HepG2 (cell line): ENCODE measurements around the gene ITGA6. TPM values are rescaled to one million over a fixed set of nuclear protein-coding genes. Genes with fewer than 3 reads are reported as not detected.
A peak's percentile ranks its signal among the peaks of the same experiment; 100 is the strongest.

Source experiments
- ATF7-NPFF ChIP-seq: sonication (generic); formaldehyde crosslinking; IDR thresholded peaks from 2 replicates; pipeline ENCODE4 v1.8.1; 2023; ENCODE audit warnings: mild to moderate bottlenecking, low read depth, missing genetic modification reagents, moderate library complexity
- MAFK ChIP-seq, 2 experiments: IDR thresholded peaks in 1 of 2; conservative IDR thresholded peaks in 1 of 2; 2 replicates each; pipeline ENCODE4 v1.6.1; 2011; ENCODE audit warnings: improper control_type of control experiment in 2 of 2, low read length in 2 of 2
- NR3C1 ChIP-seq: sonication (generic); formaldehyde crosslinking; IDR thresholded peaks from 2 replicates; pipeline ENCODE4 v1.4.0; 2020; ENCODE audit warnings: missing genetic modification reagents
- RFXANK ChIP-seq: IDR thresholded peaks from 2 replicates; pipeline ENCODE4 v1.6.1; 2016
- SALL1 ChIP-seq: sonication (generic); formaldehyde crosslinking; IDR thresholded peaks from 2 replicates; pipeline ENCODE4 v1.8.0; 2022; ENCODE audit warnings: mild to moderate bottlenecking, missing genetic modification reagents
- SAP130 ChIP-seq: IDR thresholded peaks from 2 replicates; pipeline ENCODE4 v1.6.1; 2016; ENCODE audit warnings: low read depth
- ZBTB7B ChIP-seq: sonication (generic); formaldehyde crosslinking; IDR thresholded peaks from 2 replicates; pipeline ENCODE4 v1.4.0; 2020; ENCODE audit warnings: missing genetic modification reagents
- ZNF317 ChIP-seq: sonication (generic); formaldehyde crosslinking; IDR thresholded peaks from 2 replicates; pipeline ENCODE4 v1.5.0; 2020; ENCODE audit warnings: mild to moderate bottlenecking, missing genetic modification reagents
- polyA plus RNA-seq, 8 experiments: library from polyadenylated mRNA; depleted of rRNA in 3 of 8; stranded (reverse) in 7 of 8; unstranded in 1 of 8; fragments of >200 nt; fragmentation: Illumina TruSeq in 4 of 8; extraction: Trizol in 4 of 8; gene quantifications; 2 replicates each; pipeline versions ENCODE4 v1.2.1 to v1.2.3, GENCODE V29; 2011 to 2016; ENCODE audit warnings: low read depth in 4 of 8, missing spikeins in 1 of 8, mixed read lengths in 1 of 8; ENCODE audit not compliant: insufficient read depth in 1 of 8
- total RNA-seq, 5 experiments: library from RNA; depleted of rRNA; stranded (reverse); fragments of >200 nt; fragmentation: Illumina TruSeq; extraction: Trizol; gene quantifications; 2 replicates each; pipeline ENCODE4 v1.2.3, GENCODE V29; 2016; ENCODE audit warnings: low read depth in 1 of 5
- TF ChIP-seq, protein P1 (sequence below): sonication (generic); formaldehyde crosslinking; IDR thresholded peaks from 2 replicates; pipeline ENCODE4 v1.8.0; 2022; ENCODE audit warnings: missing genetic modification reagents, low read depth, mild to moderate bottlenecking, borderline replicate concordance
- TF ChIP-seq, protein P2 (sequence below): sonication (generic); formaldehyde crosslinking; IDR thresholded peaks from 2 replicates; pipeline ENCODE4 v1.8.0; 2022; ENCODE audit warnings: low read depth, missing genetic modification reagents
- TF ChIP-seq, protein P3 (sequence below): sonication (generic); formaldehyde crosslinking; IDR thresholded peaks from 2 replicates; pipeline ENCODE4 v1.4.0; 2020; ENCODE audit warnings: mild to moderate bottlenecking, missing genetic modification reagents
- TF ChIP-seq, protein P4 (sequence below): IDR thresholded peaks from 2 replicates; pipeline ENCODE4 v1.6.1; 2016; ENCODE audit warnings: low read depth, missing genetic modification reagents, missing compliant biosample characterization
- TF ChIP-seq, protein P5 (sequence below): sonication (generic); formaldehyde crosslinking; IDR thresholded peaks from 2 replicates; pipeline ENCODE4 v1.4.0; 2020; ENCODE audit warnings: missing genetic modification reagents, low read depth, mild to moderate bottlenecking, borderline replicate concordance
- TF ChIP-seq, protein P6 (sequence below): sonication (generic); formaldehyde crosslinking; IDR thresholded peaks from 2 replicates; pipeline ENCODE4 v1.4.0; 2020; ENCODE audit warnings: missing genetic modification reagents

The ITGA6 gene
- total and polyA plus RNA-seq, 2 of the 13 experiments (the other 11 are each of a cell fraction or from before 2014, with no cell fraction given): 24.0 to 92.5 TPM

DNA sequence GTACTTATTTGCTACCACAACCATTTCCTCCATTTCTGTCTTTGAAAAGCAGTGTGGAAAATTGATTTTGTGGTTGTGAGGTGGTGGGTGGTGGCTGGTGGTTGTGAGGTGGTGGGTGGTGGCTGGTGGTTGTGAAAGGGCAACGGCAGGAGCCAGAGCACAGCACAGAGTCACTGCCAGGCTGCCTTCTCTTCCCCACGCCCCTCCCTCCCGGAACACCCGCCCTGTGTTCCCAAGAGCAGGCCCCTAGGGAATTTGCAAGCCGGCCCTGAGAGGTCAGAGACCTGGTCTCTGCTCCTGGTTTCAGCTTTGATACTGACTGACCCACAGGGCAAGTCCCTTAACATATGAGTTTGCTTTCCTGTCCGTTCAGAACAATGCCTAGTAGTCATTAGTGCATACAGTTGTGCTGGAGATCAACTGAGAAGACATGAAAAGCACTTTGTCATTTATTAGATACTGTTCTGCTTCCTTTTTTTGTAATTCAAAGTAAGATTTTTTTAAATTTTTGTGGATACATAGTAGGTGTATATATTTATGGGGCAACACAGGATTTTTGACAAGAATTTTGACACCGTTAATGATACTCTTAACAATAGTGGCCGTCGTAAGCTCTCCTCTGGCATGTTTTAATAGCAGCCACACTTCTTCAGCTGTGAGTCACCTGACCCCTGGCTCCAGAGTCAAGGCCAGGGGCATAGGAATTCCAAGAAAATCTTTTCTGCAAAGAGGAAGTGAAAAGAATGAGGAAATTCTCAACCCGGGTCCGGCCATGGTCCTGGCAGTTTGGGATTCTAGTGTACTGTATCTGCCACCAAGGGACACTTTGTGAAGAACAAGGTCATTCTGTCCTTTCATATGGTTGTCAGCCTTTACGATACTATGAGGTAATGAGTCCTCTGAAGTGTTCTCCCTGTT is 53.2 kb downstream of the ITGA6 start (continued):
- TF ChIP-seq, protein P1, sequence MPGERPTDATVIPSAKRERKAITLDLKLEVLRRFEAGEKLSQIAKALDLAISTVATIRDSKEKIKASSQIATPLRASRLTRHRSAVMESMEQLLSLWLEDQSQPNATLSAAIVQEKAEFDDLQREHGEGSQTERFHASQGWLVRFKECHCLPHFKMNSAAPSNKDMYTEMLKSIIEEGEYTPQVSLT (CRISPR knock-in tag): no peak
- TF ChIP-seq SALL1 (CRISPR knock-in tag) (peak; percentile 92), SAP130 (CRISPR knock-in tag) (peak; percentile 70; the same call in 1 of the 2 replicates), ZNF317 (peak; percentile 73; the same call in 1 of the 2 replicates), RFXANK (CRISPR knock-in tag) (no peak), ATF7-NPFF (CRISPR knock-in tag) (no peak), NR3C1 (no peak), ZBTB7B (CRISPR knock-in tag) (no peak), MAFK (conservative IDR thresholded peaks at IDR 0.05 in 1 of 2, IDR thresholded peaks at IDR 0.05 in 1 of 2; ENCODE audit: low read length in 2 of 2) (no peak)
- TF ChIP-seq, protein P2, sequence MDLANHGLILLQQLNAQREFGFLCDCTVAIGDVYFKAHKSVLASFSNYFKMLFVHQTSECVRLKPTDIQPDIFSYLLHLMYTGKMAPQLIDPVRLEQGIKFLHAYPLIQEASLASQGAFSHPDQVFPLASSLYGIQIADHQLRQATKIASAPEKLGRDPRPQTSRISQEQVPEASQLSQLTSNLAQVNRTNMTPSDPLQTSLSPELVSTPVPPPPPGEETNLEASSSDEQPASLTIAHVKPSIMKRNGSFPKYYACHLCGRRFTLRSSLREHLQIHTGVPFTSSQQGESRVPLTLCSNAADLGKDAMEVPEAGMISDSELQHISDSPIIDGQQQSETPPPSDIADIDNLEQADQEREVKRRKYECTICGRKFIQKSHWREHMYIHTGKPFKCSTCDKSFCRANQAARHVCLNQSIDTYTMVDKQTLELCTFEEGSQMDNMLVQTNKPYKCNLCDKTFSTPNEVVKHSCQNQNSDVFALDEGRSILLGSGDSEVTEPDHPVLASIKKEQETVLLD (CRISPR knock-in tag): no peak
- TF ChIP-seq, protein P3, sequence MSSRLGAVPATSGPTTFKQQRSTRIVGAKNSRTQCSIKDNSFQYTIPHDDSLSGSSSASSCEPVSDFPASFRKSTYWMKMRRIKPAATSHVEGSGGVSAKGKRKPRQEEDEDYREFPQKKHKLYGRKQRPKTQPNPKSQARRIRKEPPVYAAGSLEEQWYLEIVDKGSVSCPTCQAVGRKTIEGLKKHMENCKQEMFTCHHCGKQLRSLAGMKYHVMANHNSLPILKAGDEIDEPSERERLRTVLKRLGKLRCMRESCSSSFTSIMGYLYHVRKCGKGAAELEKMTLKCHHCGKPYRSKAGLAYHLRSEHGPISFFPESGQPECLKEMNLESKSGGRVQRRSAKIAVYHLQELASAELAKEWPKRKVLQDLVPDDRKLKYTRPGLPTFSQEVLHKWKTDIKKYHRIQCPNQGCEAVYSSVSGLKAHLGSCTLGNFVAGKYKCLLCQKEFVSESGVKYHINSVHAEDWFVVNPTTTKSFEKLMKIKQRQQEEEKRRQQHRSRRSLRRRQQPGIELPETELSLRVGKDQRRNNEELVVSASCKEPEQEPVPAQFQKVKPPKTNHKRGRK: no peak
- TF ChIP-seq, protein P4, sequence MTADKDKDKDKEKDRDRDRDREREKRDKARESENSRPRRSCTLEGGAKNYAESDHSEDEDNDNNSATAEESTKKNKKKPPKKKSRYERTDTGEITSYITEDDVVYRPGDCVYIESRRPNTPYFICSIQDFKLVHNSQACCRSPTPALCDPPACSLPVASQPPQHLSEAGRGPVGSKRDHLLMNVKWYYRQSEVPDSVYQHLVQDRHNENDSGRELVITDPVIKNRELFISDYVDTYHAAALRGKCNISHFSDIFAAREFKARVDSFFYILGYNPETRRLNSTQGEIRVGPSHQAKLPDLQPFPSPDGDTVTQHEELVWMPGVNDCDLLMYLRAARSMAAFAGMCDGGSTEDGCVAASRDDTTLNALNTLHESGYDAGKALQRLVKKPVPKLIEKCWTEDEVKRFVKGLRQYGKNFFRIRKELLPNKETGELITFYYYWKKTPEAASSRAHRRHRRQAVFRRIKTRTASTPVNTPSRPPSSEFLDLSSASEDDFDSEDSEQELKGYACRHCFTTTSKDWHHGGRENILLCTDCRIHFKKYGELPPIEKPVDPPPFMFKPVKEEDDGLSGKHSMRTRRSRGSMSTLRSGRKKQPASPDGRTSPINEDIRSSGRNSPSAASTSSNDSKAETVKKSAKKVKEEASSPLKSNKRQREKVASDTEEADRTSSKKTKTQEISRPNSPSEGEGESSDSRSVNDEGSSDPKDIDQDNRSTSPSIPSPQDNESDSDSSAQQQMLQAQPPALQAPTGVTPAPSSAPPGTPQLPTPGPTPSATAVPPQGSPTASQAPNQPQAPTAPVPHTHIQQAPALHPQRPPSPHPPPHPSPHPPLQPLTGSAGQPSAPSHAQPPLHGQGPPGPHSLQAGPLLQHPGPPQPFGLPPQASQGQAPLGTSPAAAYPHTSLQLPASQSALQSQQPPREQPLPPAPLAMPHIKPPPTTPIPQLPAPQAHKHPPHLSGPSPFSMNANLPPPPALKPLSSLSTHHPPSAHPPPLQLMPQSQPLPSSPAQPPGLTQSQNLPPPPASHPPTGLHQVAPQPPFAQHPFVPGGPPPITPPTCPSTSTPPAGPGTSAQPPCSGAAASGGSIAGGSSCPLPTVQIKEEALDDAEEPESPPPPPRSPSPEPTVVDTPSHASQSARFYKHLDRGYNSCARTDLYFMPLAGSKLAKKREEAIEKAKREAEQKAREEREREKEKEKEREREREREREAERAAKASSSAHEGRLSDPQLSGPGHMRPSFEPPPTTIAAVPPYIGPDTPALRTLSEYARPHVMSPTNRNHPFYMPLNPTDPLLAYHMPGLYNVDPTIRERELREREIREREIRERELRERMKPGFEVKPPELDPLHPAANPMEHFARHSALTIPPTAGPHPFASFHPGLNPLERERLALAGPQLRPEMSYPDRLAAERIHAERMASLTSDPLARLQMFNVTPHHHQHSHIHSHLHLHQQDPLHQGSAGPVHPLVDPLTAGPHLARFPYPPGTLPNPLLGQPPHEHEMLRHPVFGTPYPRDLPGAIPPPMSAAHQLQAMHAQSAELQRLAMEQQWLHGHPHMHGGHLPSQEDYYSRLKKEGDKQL (CRISPR knock-in tag): no peak; the same call in none of the 2 replicates
- TF ChIP-seq, protein P5, sequence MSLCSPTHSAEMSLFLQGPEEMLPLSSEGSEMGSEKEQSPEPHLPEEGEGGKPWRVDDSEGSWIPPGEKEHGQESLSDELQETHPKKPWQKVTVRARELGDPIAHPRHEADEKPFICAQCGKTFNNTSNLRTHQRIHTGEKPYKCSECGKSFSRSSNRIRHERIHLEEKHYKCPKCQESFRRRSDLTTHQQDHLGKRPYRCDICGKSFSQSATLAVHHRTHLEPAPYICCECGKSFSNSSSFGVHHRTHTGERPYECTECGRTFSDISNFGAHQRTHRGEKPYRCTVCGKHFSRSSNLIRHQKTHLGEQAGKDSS: peak; percentile 48; the same call in 1 of the 2 replicates
- TF ChIP-seq, protein P6, sequence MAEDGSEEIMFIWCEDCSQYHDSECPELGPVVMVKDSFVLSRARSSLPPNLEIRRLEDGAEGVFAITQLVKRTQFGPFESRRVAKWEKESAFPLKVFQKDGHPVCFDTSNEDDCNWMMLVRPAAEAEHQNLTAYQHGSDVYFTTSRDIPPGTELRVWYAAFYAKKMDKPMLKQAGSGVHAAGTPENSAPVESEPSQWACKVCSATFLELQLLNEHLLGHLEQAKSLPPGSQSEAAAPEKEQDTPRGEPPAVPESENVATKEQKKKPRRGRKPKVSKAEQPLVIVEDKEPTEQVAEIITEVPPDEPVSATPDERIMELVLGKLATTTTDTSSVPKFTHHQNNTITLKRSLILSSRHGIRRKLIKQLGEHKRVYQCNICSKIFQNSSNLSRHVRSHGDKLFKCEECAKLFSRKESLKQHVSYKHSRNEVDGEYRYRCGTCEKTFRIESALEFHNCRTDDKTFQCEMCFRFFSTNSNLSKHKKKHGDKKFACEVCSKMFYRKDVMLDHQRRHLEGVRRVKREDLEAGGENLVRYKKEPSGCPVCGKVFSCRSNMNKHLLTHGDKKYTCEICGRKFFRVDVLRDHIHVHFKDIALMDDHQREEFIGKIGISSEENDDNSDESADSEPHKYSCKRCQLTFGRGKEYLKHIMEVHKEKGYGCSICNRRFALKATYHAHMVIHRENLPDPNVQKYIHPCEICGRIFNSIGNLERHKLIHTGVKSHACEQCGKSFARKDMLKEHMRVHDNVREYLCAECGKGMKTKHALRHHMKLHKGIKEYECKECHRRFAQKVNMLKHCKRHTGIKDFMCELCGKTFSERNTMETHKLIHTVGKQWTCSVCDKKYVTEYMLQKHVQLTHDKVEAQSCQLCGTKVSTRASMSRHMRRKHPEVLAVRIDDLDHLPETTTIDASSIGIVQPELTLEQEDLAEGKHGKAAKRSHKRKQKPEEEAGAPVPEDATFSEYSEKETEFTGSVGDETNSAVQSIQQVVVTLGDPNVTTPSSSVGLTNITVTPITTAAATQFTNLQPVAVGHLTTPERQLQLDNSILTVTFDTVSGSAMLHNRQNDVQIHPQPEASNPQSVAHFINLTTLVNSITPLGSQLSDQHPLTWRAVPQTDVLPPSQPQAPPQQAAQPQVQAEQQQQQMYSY (CRISPR knock-in tag): no peak
